ENCODE data around the gene IRF2.

- TF ChIP-seq CTCF (IDR thresholded peaks at IDR 0.05) (no peak), EP300 (IDR thresholded peaks at IDR 0.05) (no peak)
Observed at GRCh38 chr4:184357772-184358171, 116.6 kb downstream of the IRF2 start.
